AG04449 (cell line): ENCODE data around the gene TK1.
"Not testable (repeated sequence)": the region's sequence is repeated elsewhere in the genome, so short reads cannot be mapped to it uniquely, and the experiment has no call there.

Experiments
- CTCF ChIA-PET: fragments of 350-600 bp; formaldehyde crosslinking; extraction: SDS; loops from one replicate; lab custom pipeline; 2021; ENCODE audit warnings: antibody characterized with exemption; lab: Yijun Ruan, JAX
- POLR2A ChIA-PET: fragments of 400-600, 350-600 bp; formaldehyde crosslinking; extraction: SDS; loops from one replicate; lab custom pipeline; 2020; ENCODE audit warnings: antibody characterized with exemption, inconsistent platforms; lab: Yijun Ruan, JAX
- DNase-seq: peaks from one replicate; pipeline ENCODE4 v3.0.0-alpha.2; 2010; ENCODE audit warnings: low read depth, low spot score
- H3K4me3 ChIP-seq: 2 replicates; pipeline ENCODE4 v1.5.1; 2011; ENCODE audit warnings: low read depth, mild to moderate bottlenecking, control low read depth, low read length
- TF ChIP-seq, protein P1 (sequence below): IDR thresholded peaks from one replicate; pipeline ENCODE4 v1.5.1; 2011; ENCODE audit warnings: mild to moderate bottlenecking, moderate library complexity, low read length, control low read depth, inconsistent platforms; ENCODE audit not compliant: insufficient read depth; ENCODE audit errors: missing control alignments

TK1 gene

DNA sequence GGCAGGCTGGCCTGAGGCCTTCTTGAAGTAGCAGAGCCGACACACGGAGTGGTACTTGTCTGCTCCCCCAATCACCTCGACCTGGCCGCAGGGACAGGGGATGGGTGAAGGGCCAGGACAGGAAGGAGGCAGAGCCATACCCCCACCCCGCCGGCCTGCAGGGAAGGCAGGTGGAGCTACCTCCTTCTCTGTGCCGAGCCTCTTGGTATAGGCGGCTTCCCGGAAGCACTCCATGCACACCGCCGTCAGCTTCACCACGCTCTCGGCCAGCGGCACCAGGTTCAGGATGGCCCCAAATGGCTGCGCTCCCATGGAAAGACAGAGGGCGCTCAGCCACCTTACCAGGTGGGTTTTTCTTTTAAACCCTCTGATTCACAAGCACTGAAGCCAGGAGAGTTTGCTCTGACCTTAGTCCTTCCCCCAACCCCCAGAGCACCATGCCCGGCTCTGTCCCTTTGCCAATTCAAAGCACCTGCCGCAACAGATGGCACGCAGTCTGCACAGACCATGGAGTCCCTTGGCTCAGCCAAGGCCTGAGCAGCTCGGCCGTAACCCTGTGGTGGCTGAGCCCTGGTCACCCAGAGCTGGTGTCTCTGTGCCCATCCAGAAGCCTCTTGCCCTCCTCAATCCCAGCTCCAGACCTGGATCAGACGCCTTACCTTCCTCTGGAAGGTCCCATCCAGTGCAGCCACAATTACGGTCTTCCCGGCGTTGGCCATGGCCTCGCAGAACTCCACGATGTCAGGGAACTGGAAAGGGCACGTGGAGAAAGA, 11.8 kb downstream of the TK1 start:
- POLR2A ChIA-PET = no interaction called here

GRCh38 chr17:78174346-78174869, 12.4 kb downstream of the TK1 start:
- TF ChIP-seq, protein P1, sequence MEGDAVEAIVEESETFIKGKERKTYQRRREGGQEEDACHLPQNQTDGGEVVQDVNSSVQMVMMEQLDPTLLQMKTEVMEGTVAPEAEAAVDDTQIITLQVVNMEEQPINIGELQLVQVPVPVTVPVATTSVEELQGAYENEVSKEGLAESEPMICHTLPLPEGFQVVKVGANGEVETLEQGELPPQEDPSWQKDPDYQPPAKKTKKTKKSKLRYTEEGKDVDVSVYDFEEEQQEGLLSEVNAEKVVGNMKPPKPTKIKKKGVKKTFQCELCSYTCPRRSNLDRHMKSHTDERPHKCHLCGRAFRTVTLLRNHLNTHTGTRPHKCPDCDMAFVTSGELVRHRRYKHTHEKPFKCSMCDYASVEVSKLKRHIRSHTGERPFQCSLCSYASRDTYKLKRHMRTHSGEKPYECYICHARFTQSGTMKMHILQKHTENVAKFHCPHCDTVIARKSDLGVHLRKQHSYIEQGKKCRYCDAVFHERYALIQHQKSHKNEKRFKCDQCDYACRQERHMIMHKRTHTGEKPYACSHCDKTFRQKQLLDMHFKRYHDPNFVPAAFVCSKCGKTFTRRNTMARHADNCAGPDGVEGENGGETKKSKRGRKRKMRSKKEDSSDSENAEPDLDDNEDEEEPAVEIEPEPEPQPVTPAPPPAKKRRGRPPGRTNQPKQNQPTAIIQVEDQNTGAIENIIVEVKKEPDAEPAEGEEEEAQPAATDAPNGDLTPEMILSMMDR = no peak
- no peak for DNase-seq
- no peak overlapping the region for H3K4me3 ChIP-seq

More for the DNA sequence above, 11.8 kb downstream of the TK1 start:
- TF ChIP-seq, protein P1 = no peak
- no peak for DNase-seq
- CTCF ChIA-PET = interaction anchor here (2.0 to 10.8 kb wide), 9 partner anchors 8 to 155 kb away, joined by 7 to 119 read pairs (median 15); partner anchors contain the start of genes AFMID and TK1
- H3K4me3 ChIP-seq = no peak overlapping the region

GRCh38 chr17:78173097-78173715, 13.6 kb downstream of the TK1 start:
- DNase-seq = no peak
- CTCF ChIA-PET = interaction anchor here (1.5 to 10.8 kb wide), 2 partner anchors 12 to 154 kb away, joined by 3 to 119 read pairs; partner anchors contain the start of genes AFMID and TK1
- no peak overlapping the region for H3K4me3 ChIP-seq
- TF ChIP-seq, protein P1 = no peak
- POLR2A ChIA-PET = no interaction called here

More at GRCh38 chr17:78174346-78174869, 12.4 kb downstream of the TK1 start:
- CTCF ChIA-PET = interaction anchor here (0.7 to 10.8 kb wide), 4 partner anchors 11 to 155 kb away, joined by 3 to 119 read pairs (median 32); partner anchors contain the start of genes AFMID and TK1
- POLR2A ChIA-PET = no interaction called here

GRCh38 chr17:78172249-78173051, 14.4 kb downstream of the TK1 start:
- no peak for DNase-seq

GRCh38 chr17:78171591-78172248, 15.1 kb downstream of the TK1 start:
- POLR2A ChIA-PET, H3K4me3 ChIP-seq, DNase-seq: not testable (repeated sequence)
- CTCF ChIA-PET = interaction anchor here (1.4 to 10.8 kb wide), 2 partner anchors 9 to 14 kb away, joined by 5 to 119 read pairs; partner anchors contain the start of genes AFMID and TK1

More at GRCh38 chr17:78172249-78173051, 14.4 kb downstream of the TK1 start:
- no peak overlapping the region for H3K4me3 ChIP-seq
- POLR2A ChIA-PET = no interaction called here
- TF ChIP-seq, protein P1 = no peak
- CTCF ChIA-PET = interaction anchor here (1.5 to 10.8 kb wide), 2 partner anchors 13 to 154 kb away, joined by 3 to 119 read pairs; partner anchors contain the start of genes AFMID and TK1
